Uterus (tissue), 2 donors: ENCODE data around the gene ELK4.

Source experiments
- POLR2A ChIP-seq, 2 donors: fragments of 450-650 bp; IDR thresholded peaks; one replicate each; pipeline ENCODE4 v1.6.1; 2016; ENCODE audit warnings: antibody characterized with exemption in 2 of 2, mild to moderate bottlenecking in 1 of 2, moderate library complexity in 1 of 2
- TF ChIP-seq, protein P1 (sequence below), 4 experiments: fragments of 200-600 bp in 2 of 4; fragments of 450-650 bp in 2 of 4; sonication (generic) in 2 of 4; IDR thresholded peaks; one replicate each; pipeline ENCODE4 v1.5.1; 2016 to 2019; ENCODE audit warnings: antibody characterized with exemption in 4 of 4, mild to moderate bottlenecking in 2 of 4, moderate library complexity in 1 of 4

DNA sequence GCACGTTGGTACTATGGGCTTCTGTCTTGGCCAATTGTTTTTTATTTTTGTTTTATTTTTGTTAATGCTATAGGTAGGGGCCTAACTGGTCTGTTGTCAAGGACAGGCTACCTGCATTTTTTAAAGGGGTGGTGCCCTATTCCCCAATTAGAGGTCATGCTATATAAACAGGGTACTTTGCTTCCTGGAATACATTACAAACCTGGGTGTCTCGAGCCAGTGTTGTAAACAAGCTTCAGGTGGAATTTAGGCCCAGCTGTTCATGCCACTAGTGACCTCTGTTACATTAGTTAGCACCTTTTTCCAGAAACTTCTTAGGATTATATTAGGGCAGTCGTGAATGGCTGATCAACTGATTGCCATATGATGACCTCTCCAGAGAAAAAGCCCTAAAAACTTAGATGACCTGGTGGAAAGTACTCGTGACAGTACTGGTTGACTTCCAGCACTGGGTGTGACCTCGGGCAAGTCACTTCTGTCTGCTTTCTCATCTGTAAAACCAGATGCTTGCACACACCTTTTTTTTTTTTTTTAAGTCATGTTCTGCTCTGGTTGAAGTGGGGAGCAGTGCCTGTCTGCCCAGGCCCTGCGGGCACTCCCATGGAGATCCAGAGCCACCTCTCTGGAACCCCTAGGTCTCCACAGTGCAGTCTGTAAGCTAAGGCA, 46.5 kb downstream of the ELK4 start:
- TF ChIP-seq, protein P1, sequence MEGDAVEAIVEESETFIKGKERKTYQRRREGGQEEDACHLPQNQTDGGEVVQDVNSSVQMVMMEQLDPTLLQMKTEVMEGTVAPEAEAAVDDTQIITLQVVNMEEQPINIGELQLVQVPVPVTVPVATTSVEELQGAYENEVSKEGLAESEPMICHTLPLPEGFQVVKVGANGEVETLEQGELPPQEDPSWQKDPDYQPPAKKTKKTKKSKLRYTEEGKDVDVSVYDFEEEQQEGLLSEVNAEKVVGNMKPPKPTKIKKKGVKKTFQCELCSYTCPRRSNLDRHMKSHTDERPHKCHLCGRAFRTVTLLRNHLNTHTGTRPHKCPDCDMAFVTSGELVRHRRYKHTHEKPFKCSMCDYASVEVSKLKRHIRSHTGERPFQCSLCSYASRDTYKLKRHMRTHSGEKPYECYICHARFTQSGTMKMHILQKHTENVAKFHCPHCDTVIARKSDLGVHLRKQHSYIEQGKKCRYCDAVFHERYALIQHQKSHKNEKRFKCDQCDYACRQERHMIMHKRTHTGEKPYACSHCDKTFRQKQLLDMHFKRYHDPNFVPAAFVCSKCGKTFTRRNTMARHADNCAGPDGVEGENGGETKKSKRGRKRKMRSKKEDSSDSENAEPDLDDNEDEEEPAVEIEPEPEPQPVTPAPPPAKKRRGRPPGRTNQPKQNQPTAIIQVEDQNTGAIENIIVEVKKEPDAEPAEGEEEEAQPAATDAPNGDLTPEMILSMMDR (IDR thresholded peaks at IDR 0.05): no peak
- TF ChIP-seq POLR2A (IDR thresholded peaks at IDR 0.05): no peak
